Measurements from ENCODE around the gene MYL6B. TPM values are rescaled to one million over a fixed set of nuclear protein-coding genes. Genes with fewer than 3 reads are reported as not detected.

Gene MYL6B
- polyA plus RNA-seq, 1 donor (not counting 4 experiments of a cell fraction or from before 2014, with no cell fraction given): 44.9 TPM

- dilution Hi-C loops (cut with MboI; ENCODE audit: extremely low pct_ligation_motif_present, low sequenced_read_pairs): no loop called here
- Histone ChIP-seq H3K4me2 (ENCODE audit: control insufficient read depth, extremely low read depth, insufficient read depth, low read depth, low read length) (peak overlapping the region; percentile 95), H4K20me1 (ENCODE audit: control insufficient read depth, extremely low read depth, insufficient read depth, low read length) (peaks cover 21% of the 10 kb centered on the region), H3K79me2 (ENCODE audit: control insufficient read depth, insufficient read depth, low read length) (peaks cover 28% of the 10 kb centered on the region), H3K27me3 (ENCODE audit: control insufficient read depth, extremely low read depth, insufficient read depth, low read length) (no peaks in the 10 kb centered on the region), H2AFZ (ENCODE audit: control insufficient read depth, low read length) (no peak overlapping the region), H3K9ac (ENCODE audit: control insufficient read depth, extremely low read depth, insufficient read depth, low read length) (peak overlapping the region; percentile 99), H3K27ac (ENCODE audit: control insufficient read depth, insufficient read depth, low read length) (peak overlapping the region; percentile 21), H3K9me3 (ENCODE audit: control insufficient read depth, low read depth, low read length) (no peaks in the 10 kb centered on the region), H3K9me1 (ENCODE audit: control insufficient read depth, extremely low read depth, insufficient read depth, low read length) (no peaks in the 10 kb centered on the region), H3K36me3 (ENCODE audit: control insufficient read depth in 2 of 2, extremely low read depth in 1 of 2, insufficient read depth in 2 of 2, low read length in 2 of 2) (peaks cover 37 to 38% of the 10 kb centered on the region in 2 experiments), H3K4me3 (ENCODE audit: control insufficient read depth in 2 of 3, extremely low read depth in 1 of 3, insufficient read depth in 2 of 3, low read depth in 1 of 3, low read length in 3 of 3) (peak overlapping the region; percentile 84 to 98 (median 89)), H3K4me1 (ENCODE audit: control insufficient read depth, extremely low read depth, insufficient read depth, low read length) (peaks cover 26% of the 10 kb centered on the region)
- no peak for FAIRE-seq
- no peak for TF ChIP-seq EZH2 (IDR thresholded peaks at IDR 0.05; ENCODE audit: low read length)
- peak in 1 of 3 experiments; percentile 4 for TF ChIP-seq CTCF (optimal IDR thresholded peaks at IDR 0.05 in 1 of 3, IDR thresholded peaks at IDR 0.05 in 1 of 3, conservative IDR thresholded peaks at IDR 0.05 in 1 of 3; ENCODE audit: extremely low read depth in 1 of 3, insufficient read depth in 2 of 3, low read length in 3 of 3)
- DNase-seq (ENCODE audit: low read depth, low spot score): no peak
These were observed 7.9 kb downstream of the MYL6B start for GRCh38 chr12:56160193-56160763.

GRCh38 chr12:56160894-56161689 is 8.7 kb downstream of the MYL6B start:
- Histone ChIP-seq H3K4me2 (ENCODE audit: control insufficient read depth, extremely low read depth, insufficient read depth, low read depth, low read length) (peak overlapping the region; percentile 95), H3K27me3 (ENCODE audit: control insufficient read depth, extremely low read depth, insufficient read depth, low read length) (no peaks in the 10 kb centered on the region), H4K20me1 (ENCODE audit: control insufficient read depth, extremely low read depth, insufficient read depth, low read length) (peaks cover 21% of the 10 kb centered on the region), H3K4me1 (ENCODE audit: control insufficient read depth, extremely low read depth, insufficient read depth, low read length) (peaks cover 26% of the 10 kb centered on the region), H3K9ac (ENCODE audit: control insufficient read depth, extremely low read depth, insufficient read depth, low read length) (peak overlapping the region; percentile 99), H2AFZ (ENCODE audit: control insufficient read depth, low read length) (no peak overlapping the region), H3K4me3 (ENCODE audit: control insufficient read depth in 2 of 3, extremely low read depth in 1 of 3, insufficient read depth in 2 of 3, low read depth in 1 of 3, low read length in 3 of 3) (peak overlapping the region; percentile 84 to 98 (median 89)), H3K9me3 (ENCODE audit: control insufficient read depth, low read depth, low read length) (no peaks in the 10 kb centered on the region), H3K27ac (ENCODE audit: control insufficient read depth, insufficient read depth, low read length) (peak overlapping the region; percentile 21), H3K9me1 (ENCODE audit: control insufficient read depth, extremely low read depth, insufficient read depth, low read length) (no peaks in the 10 kb centered on the region), H3K36me3 (ENCODE audit: control insufficient read depth in 2 of 2, extremely low read depth in 1 of 2, insufficient read depth in 2 of 2, low read length in 2 of 2) (peaks cover 34 to 38% of the 10 kb centered on the region in 2 experiments), H3K79me2 (ENCODE audit: control insufficient read depth, insufficient read depth, low read length) (peaks cover 28% of the 10 kb centered on the region)
- dilution Hi-C loops (cut with MboI; ENCODE audit: extremely low pct_ligation_motif_present, low sequenced_read_pairs): no loop called here
- no peak for TF ChIP-seq EZH2 (IDR thresholded peaks at IDR 0.05; ENCODE audit: low read length)
- no peak for TF ChIP-seq CTCF (optimal IDR thresholded peaks at IDR 0.05 in 1 of 3, IDR thresholded peaks at IDR 0.05 in 1 of 3, conservative IDR thresholded peaks at IDR 0.05 in 1 of 3; ENCODE audit: extremely low read depth in 1 of 3, insufficient read depth in 2 of 3, low read length in 3 of 3)
- FAIRE-seq (no peak), DNase-seq (ENCODE audit: low read depth, low spot score) (no peak)

Measured in keratinocyte (primary cell).